GM12801 (cell line): Measurements from ENCODE around the gene CLASRP.

Experiments used
- CTCF ChIP-seq: IDR thresholded peaks from one replicate; pipeline ENCODE4 v1.5.1; 2011; ENCODE audit warnings: control low read depth; ENCODE audit not compliant: insufficient read length; ENCODE audit errors: extremely low read depth

CLASRP gene

GRCh38 chr19:45011959-45012358 is 26.9 kb upstream of the CLASRP start:
- TF ChIP-seq CTCF = no peak

GRCh38 chr19:45016388-45017314 is 22.2 kb upstream of the CLASRP start:
- TF ChIP-seq CTCF = no peak

GRCh38 chr19:45019187-45019586 is 19.7 kb upstream of the CLASRP start:
- TF ChIP-seq CTCF = no peak

GRCh38 chr19:45020071-45020470 is 18.8 kb upstream of the CLASRP start:
- no peak for TF ChIP-seq CTCF

GRCh38 chr19:45021971-45022370 is 16.9 kb upstream of the CLASRP start:
- no peak for TF ChIP-seq CTCF

- no peak for TF ChIP-seq CTCF
These were observed 15.8 kb upstream of the CLASRP start for GRCh38 chr19:45023048-45023447.

GRCh38 chr19:45025264-45025663 is 13.6 kb upstream of the CLASRP start:
- no peak for TF ChIP-seq CTCF
